ENCODE data around the gene SCEL.

Gene SCEL

GRCh38 chr13:77522444-77522843 lies 13.1 kb upstream of the SCEL start:
- H4K20me1 ChIP-seq (ENCODE audit: insufficient read depth, low read length): no peaks in the 10 kb centered on the region
- H3K9ac ChIP-seq (ENCODE audit: low read length): no peak overlapping the region
- no peaks in the 10 kb centered on the region for H3F3A ChIP-seq (ENCODE audit: insufficient read depth, low read length)
- no peak overlapping the region for H2AFZ ChIP-seq (ENCODE audit: low read length)
- H3K79me2 ChIP-seq (ENCODE audit: insufficient read depth, low read length): no peaks in the 10 kb centered on the region
- no peak overlapping the region for H3K4me2 ChIP-seq (ENCODE audit: low read length)
- no peaks in the 10 kb centered on the region for H3K9me2 ChIP-seq (ENCODE audit: low read depth, low read length)
- H3K36me3 ChIP-seq (ENCODE audit: insufficient read depth, low read length): no peaks in the 10 kb centered on the region
- no peaks in the 10 kb centered on the region for H3K9me3 ChIP-seq (ENCODE audit: low read length)
- no peaks in the 10 kb centered on the region for H3K4me1 ChIP-seq (ENCODE audit: insufficient read depth, low read length, severe bottlenecking)
- H3K27ac ChIP-seq (ENCODE audit: low read depth, low read length, poor library complexity, severe bottlenecking): no peak overlapping the region
- H3K4me3 ChIP-seq (ENCODE audit: low read depth, low read length, poor library complexity, severe bottlenecking): no peak overlapping the region
- TF ChIP-seq EZH2 (IDR thresholded peaks at IDR 0.05; ENCODE audit: borderline replicate concordance, low read length): no peak
- TF ChIP-seq, protein P1, sequence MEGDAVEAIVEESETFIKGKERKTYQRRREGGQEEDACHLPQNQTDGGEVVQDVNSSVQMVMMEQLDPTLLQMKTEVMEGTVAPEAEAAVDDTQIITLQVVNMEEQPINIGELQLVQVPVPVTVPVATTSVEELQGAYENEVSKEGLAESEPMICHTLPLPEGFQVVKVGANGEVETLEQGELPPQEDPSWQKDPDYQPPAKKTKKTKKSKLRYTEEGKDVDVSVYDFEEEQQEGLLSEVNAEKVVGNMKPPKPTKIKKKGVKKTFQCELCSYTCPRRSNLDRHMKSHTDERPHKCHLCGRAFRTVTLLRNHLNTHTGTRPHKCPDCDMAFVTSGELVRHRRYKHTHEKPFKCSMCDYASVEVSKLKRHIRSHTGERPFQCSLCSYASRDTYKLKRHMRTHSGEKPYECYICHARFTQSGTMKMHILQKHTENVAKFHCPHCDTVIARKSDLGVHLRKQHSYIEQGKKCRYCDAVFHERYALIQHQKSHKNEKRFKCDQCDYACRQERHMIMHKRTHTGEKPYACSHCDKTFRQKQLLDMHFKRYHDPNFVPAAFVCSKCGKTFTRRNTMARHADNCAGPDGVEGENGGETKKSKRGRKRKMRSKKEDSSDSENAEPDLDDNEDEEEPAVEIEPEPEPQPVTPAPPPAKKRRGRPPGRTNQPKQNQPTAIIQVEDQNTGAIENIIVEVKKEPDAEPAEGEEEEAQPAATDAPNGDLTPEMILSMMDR (IDR thresholded peaks at IDR 0.05; ENCODE audit: low read length): no peak
- H3K27me3 ChIP-seq (ENCODE audit: insufficient read depth, low read length): no peaks in the 10 kb centered on the region

DNA sequence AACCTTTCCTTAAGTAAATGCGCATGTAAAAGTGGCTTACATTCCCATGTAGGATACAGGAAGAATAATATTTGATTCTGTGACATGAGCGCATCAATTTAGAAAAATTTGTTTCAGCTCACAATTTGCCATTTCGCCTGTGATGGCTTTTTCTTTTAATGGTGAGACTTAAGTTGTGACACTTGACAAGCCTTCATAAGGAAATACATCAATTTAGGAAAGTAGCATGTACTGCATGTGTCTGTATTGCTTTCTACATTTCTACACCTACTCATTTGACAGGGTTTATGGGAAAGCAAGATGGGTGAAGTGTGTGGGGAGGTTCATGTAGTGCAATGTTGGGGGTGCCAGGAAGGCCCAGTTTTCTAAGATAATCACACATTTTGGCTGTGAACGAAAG lies 12.1 kb upstream of the SCEL start:
- no peak for TF ChIP-seq EZH2 (IDR thresholded peaks at IDR 0.05; ENCODE audit: borderline replicate concordance, low read length)
- TF ChIP-seq, protein P1 (IDR thresholded peaks at IDR 0.05; ENCODE audit: low read length): no peak
- Histone ChIP-seq H3K4me2 (ENCODE audit: low read length) (no peak overlapping the region), H3F3A (ENCODE audit: insufficient read depth, low read length) (no peaks in the 10 kb centered on the region), H4K20me1 (ENCODE audit: insufficient read depth, low read length) (no peaks in the 10 kb centered on the region), H3K9ac (ENCODE audit: low read length) (no peak overlapping the region), H3K27me3 (ENCODE audit: insufficient read depth, low read length) (no peaks in the 10 kb centered on the region), H3K9me3 (ENCODE audit: low read length) (no peaks in the 10 kb centered on the region), H3K79me2 (ENCODE audit: insufficient read depth, low read length) (no peaks in the 10 kb centered on the region), H3K4me3 (ENCODE audit: low read depth, low read length, poor library complexity, severe bottlenecking) (no peak overlapping the region), H3K27ac (ENCODE audit: low read depth, low read length, poor library complexity, severe bottlenecking) (no peak overlapping the region), H3K36me3 (ENCODE audit: insufficient read depth, low read length) (no peaks in the 10 kb centered on the region), H2AFZ (ENCODE audit: low read length) (no peak overlapping the region), H3K9me2 (ENCODE audit: low read depth, low read length) (no peaks in the 10 kb centered on the region), H3K4me1 (ENCODE audit: insufficient read depth, low read length, severe bottlenecking) (no peaks in the 10 kb centered on the region)

GRCh38 chr13:77523834-77524728 lies 11.4 kb upstream of the SCEL start:
- no peak overlapping the region for H3K27ac ChIP-seq (ENCODE audit: low read depth, low read length, poor library complexity, severe bottlenecking)
- H3K4me3 ChIP-seq (ENCODE audit: low read depth, low read length, poor library complexity, severe bottlenecking): no peak overlapping the region
- no peaks in the 10 kb centered on the region for H3K4me1 ChIP-seq (ENCODE audit: insufficient read depth, low read length, severe bottlenecking)
- no peaks in the 10 kb centered on the region for H3K9me2 ChIP-seq (ENCODE audit: low read depth, low read length)
- no peak overlapping the region for H2AFZ ChIP-seq (ENCODE audit: low read length)
- H3K36me3 ChIP-seq (ENCODE audit: insufficient read depth, low read length): no peaks in the 10 kb centered on the region
- no peak overlapping the region for H3K9ac ChIP-seq (ENCODE audit: low read length)
- no peaks in the 10 kb centered on the region for H3F3A ChIP-seq (ENCODE audit: insufficient read depth, low read length)
- no peaks in the 10 kb centered on the region for H3K9me3 ChIP-seq (ENCODE audit: low read length)
- H3K79me2 ChIP-seq (ENCODE audit: insufficient read depth, low read length): no peaks in the 10 kb centered on the region
- no peak for TF ChIP-seq EZH2 (IDR thresholded peaks at IDR 0.05; ENCODE audit: borderline replicate concordance, low read length)
- TF ChIP-seq, protein P1 (IDR thresholded peaks at IDR 0.05; ENCODE audit: low read length): no peak
- no peaks in the 10 kb centered on the region for H3K27me3 ChIP-seq (ENCODE audit: insufficient read depth, low read length)
- H4K20me1 ChIP-seq (ENCODE audit: insufficient read depth, low read length): no peaks in the 10 kb centered on the region
- H3K4me2 ChIP-seq (ENCODE audit: low read length): no peak overlapping the region
